HepG2 (cell line): ENCODE results near the gene GPR137. TPM values are rescaled to one million over a fixed set of nuclear protein-coding genes. Genes with fewer than 3 reads are reported as not detected.

Experiments used
- HMG20A ChIP-seq: IDR thresholded peaks from 2 replicates; pipeline ENCODE4 v1.6.1; 2016; ENCODE audit warnings: borderline replicate concordance
- HOXA9 ChIP-seq: sonication (generic); formaldehyde crosslinking; IDR thresholded peaks from 2 replicates; pipeline ENCODE4 v1.8.1; 2022; ENCODE audit warnings: missing genetic modification reagents, mild to moderate bottlenecking, moderate library complexity, borderline replicate concordance
- MAX ChIP-seq: IDR thresholded peaks from 2 replicates; pipeline ENCODE4 v1.6.1; 2012; ENCODE audit warnings: inconsistent platforms
- SNRNP70 ChIP-seq: fragments of 200-400 bp; formaldehyde crosslinking; IDR thresholded peaks from 2 replicates; pipeline ENCODE4 v1.6.1; 2017; ENCODE audit warnings: mild to moderate bottlenecking, low read depth, low read length, moderate library complexity
- ZNF770 ChIP-seq: sonication (generic); formaldehyde crosslinking; IDR thresholded peaks from 2 replicates; pipeline ENCODE4 v1.5.0; 2020; ENCODE audit warnings: mild to moderate bottlenecking, missing genetic modification reagents
- ZNF790 ChIP-seq: sonication (generic); formaldehyde crosslinking; IDR thresholded peaks from 2 replicates; pipeline ENCODE4 v1.8.0; 2022; ENCODE audit warnings: missing genetic modification reagents, mild to moderate bottlenecking, borderline replicate concordance
- polyA plus RNA-seq, 8 experiments: library from polyadenylated mRNA; depleted of rRNA in 3 of 8; stranded (reverse) in 7 of 8; unstranded in 1 of 8; fragments of >200 nt; fragmentation: Illumina TruSeq in 4 of 8; extraction: Trizol in 4 of 8; gene quantifications; 2 replicates each; pipeline versions ENCODE4 v1.2.1 to v1.2.3, GENCODE V29; 2011 to 2016; ENCODE audit warnings: low read depth in 4 of 8, missing spikeins in 1 of 8, mixed read lengths in 1 of 8; ENCODE audit not compliant: insufficient read depth in 1 of 8
- total RNA-seq, 5 experiments: library from RNA; depleted of rRNA; stranded (reverse); fragments of >200 nt; fragmentation: Illumina TruSeq; extraction: Trizol; gene quantifications; 2 replicates each; pipeline ENCODE4 v1.2.3, GENCODE V29; 2016; ENCODE audit warnings: low read depth in 1 of 5
- TF ChIP-seq, protein P1 (sequence below): sonication (generic); formaldehyde crosslinking; IDR thresholded peaks from 2 replicates; pipeline ENCODE4 v1.5.1; 2020; ENCODE audit warnings: missing genetic modification reagents, mild to moderate bottlenecking, borderline replicate concordance
- TF ChIP-seq, protein P2 (sequence below): sonication (generic); formaldehyde crosslinking; IDR thresholded peaks from 2 replicates; pipeline ENCODE4 v1.5.0; 2020; ENCODE audit warnings: mild to moderate bottlenecking, missing genetic modification reagents
- TF ChIP-seq, protein P3 (sequence below): sonication (generic); formaldehyde crosslinking; conservative IDR thresholded peaks from 2 replicates; pipeline ENCODE4 v1.8.1; 2023; ENCODE audit warnings: missing genetic modification reagents
- TF ChIP-seq, protein P4 (sequence below): sonication (generic); formaldehyde crosslinking; IDR thresholded peaks from 2 replicates; pipeline ENCODE4 v1.8.1; 2023; ENCODE audit warnings: mild to moderate bottlenecking, inconsistent platforms, moderate library complexity, missing genetic modification reagents, borderline replicate concordance
- TF ChIP-seq, protein P5 (sequence below): sonication (generic); formaldehyde crosslinking; IDR thresholded peaks from 2 replicates; pipeline ENCODE4 v1.5.1; 2020; ENCODE audit warnings: missing genetic modification reagents, mild to moderate bottlenecking, borderline replicate concordance

Gene GPR137
- total and polyA plus RNA-seq, 2 of the 13 experiments (the other 11 are each of a cell fraction or from before 2014, with no cell fraction given), result 8.5 to 13.2 TPM

DNA sequence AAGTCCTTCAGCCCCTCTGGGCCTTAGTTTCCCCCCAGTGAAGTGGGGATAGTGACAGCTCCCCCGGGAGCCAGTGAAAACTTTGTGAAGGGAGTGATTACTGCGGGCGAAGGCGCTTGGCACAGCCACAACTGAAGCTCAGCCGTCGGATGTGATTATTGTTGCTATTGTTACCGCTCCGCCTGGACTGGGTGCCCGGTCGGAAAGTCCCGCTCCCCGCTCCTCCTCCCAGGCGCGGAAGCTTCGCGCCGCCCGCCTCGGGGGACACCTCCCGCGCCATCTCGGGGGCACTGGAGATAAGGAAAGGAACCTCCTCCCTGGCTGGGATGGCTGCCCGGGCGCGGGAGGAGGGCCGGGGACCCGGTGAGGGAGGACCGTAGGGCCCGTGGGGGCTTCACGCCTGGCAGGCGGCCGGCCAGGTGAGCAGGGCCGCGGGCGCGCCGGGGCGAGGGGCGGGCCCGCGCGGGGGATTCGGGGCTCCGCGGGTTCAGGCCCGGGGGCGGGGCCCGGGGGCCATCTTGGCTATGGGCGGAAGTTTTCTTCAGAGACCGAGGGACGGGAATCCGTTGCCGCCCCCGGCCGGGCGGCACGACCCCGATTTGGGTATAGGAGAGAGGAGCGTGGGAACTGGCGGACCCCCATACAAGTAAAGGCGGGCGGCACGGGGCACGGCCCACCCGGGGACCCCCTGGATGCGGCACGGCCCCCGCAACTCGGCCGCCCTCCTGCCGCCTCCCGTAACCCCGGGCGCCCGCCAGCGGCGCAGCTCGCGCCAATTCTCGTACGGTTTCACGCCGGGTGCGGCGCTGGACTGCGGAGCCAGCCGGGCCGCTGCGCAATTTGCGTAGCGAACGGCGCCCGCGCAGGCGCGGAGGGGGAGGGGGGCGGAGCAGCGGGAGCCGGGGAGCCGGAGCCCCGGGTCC lies at the start of gene GPR137 (continued):
- TF ChIP-seq, protein P1, sequence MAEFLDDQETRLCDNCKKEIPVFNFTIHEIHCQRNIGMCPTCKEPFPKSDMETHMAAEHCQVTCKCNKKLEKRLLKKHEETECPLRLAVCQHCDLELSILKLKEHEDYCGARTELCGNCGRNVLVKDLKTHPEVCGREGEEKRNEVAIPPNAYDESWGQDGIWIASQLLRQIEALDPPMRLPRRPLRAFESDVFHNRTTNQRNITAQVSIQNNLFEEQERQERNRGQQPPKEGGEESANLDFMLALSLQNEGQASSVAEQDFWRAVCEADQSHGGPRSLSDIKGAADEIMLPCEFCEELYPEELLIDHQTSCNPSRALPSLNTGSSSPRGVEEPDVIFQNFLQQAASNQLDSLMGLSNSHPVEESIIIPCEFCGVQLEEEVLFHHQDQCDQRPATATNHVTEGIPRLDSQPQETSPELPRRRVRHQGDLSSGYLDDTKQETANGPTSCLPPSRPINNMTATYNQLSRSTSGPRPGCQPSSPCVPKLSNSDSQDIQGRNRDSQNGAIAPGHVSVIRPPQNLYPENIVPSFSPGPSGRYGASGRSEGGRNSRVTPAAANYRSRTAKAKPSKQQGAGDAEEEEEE, result no peak
- TF ChIP-seq HMG20A (CRISPR knock-in tag) (no peak), MAX (peak; percentile 8; the same call in 1 of the 2 replicates), ZNF790 (CRISPR knock-in tag) (peak; percentile 21; the same call in 1 of the 2 replicates), HOXA9 (no peak), ZNF770 (no peak), SNRNP70 (peak; percentile 100)
- TF ChIP-seq, protein P2, sequence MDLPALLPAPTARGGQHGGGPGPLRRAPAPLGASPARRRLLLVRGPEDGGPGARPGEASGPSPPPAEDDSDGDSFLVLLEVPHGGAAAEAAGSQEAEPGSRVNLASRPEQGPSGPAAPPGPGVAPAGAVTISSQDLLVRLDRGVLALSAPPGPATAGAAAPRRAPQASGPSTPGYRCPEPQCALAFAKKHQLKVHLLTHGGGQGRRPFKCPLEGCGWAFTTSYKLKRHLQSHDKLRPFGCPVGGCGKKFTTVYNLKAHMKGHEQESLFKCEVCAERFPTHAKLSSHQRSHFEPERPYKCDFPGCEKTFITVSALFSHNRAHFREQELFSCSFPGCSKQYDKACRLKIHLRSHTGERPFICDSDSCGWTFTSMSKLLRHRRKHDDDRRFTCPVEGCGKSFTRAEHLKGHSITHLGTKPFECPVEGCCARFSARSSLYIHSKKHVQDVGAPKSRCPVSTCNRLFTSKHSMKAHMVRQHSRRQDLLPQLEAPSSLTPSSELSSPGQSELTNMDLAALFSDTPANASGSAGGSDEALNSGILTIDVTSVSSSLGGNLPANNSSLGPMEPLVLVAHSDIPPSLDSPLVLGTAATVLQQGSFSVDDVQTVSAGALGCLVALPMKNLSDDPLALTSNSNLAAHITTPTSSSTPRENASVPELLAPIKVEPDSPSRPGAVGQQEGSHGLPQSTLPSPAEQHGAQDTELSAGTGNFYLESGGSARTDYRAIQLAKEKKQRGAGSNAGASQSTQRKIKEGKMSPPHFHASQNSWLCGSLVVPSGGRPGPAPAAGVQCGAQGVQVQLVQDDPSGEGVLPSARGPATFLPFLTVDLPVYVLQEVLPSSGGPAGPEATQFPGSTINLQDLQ, result no peak
- TF ChIP-seq, protein P3, sequence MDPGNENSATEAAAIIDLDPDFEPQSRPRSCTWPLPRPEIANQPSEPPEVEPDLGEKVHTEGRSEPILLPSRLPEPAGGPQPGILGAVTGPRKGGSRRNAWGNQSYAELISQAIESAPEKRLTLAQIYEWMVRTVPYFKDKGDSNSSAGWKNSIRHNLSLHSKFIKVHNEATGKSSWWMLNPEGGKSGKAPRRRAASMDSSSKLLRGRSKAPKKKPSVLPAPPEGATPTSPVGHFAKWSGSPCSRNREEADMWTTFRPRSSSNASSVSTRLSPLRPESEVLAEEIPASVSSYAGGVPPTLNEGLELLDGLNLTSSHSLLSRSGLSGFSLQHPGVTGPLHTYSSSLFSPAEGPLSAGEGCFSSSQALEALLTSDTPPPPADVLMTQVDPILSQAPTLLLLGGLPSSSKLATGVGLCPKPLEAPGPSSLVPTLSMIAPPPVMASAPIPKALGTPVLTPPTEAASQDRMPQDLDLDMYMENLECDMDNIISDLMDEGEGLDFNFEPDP (CRISPR knock-in tag), result no peak
- TF ChIP-seq, protein P4, sequence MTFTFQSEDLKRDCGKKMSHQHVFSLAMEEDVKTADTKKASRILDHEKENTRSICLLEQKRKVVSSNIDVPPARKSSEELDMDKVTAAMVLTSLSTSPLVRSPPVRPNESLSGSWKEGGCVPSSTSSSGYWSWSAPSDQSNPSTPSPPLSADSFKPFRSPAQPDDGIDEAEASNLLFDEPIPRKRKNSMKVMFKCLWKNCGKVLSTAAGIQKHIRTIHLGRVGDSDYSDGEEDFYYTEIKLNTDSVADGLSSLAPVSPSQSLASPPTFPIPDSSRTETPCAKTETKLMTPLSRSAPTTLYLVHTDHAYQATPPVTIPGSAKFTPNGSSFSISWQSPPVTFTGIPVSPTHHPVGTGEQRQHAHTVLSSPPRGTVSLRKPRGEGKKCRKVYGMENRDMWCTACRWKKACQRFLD (CRISPR knock-in tag), result no peak
- TF ChIP-seq, protein P5, sequence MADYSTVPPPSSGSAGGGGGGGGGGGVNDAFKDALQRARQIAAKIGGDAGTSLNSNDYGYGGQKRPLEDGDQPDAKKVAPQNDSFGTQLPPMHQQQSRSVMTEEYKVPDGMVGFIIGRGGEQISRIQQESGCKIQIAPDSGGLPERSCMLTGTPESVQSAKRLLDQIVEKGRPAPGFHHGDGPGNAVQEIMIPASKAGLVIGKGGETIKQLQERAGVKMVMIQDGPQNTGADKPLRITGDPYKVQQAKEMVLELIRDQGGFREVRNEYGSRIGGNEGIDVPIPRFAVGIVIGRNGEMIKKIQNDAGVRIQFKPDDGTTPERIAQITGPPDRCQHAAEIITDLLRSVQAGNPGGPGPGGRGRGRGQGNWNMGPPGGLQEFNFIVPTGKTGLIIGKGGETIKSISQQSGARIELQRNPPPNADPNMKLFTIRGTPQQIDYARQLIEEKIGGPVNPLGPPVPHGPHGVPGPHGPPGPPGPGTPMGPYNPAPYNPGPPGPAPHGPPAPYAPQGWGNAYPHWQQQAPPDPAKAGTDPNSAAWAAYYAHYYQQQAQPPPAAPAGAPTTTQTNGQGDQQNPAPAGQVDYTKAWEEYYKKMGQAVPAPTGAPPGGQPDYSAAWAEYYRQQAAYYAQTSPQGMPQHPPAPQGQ (CRISPR knock-in tag), result no peak
